HG02588 (cell line): ENCODE data around the gene SLC27A2.

Source experiments
- ATAC-seq: cut with Tn5 transposase; IDR thresholded peaks from one replicate; pipeline ENCODE4 v1.9.1; 2021; ENCODE audit warnings: mild to moderate bottlenecking, moderate library complexity; ENCODE audit not compliant: unreplicated experiment

The SLC27A2 gene

DNA sequence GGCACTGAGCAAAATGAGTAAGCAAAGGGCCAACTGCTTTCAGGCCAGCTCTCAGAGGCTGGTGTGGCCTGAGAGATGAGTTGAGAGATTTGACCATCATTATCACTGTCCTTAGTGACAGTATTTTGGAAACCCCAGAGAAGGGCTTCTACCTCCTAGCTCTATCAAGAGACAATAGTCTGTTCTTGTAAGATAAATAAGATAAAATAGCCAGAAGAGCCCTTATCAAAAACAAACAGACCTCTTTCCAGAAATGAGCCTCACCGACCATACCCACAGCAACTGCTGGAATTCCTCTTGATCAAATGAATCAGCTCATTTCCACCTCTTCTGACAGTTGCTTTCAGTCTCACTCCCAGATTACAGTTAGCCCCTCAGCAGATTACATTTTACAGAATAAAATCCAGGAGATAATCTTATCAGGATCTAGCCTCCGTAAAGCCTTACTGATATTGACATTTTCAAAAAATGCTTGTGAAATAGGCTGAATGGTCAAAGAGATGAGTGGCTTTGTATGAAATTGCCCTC lies 79.0 kb downstream of the SLC27A2 start:
- peak; percentile 51 for ATAC-seq

DNA sequence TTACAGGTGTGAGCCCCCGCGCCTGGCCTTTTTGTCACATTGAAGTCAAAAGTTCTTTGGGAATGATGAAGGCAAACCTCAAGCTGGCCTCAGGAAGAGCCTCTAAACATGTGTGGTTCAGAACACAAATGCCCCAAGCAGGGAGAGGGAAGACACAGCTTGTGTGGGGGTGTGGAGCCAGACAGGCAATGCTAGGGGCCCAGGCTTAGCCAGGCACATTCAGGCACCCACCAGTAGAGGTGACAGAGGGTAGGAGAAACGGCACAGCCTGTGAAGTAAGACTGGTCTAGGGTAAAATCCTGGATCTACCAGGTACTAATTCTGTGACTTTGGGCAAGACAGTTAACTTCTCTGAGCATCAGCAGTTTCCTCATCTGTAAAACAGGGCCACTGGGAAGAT lies 80.0 kb downstream of the SLC27A2 start:
- ATAC-seq, result no peak

DNA sequence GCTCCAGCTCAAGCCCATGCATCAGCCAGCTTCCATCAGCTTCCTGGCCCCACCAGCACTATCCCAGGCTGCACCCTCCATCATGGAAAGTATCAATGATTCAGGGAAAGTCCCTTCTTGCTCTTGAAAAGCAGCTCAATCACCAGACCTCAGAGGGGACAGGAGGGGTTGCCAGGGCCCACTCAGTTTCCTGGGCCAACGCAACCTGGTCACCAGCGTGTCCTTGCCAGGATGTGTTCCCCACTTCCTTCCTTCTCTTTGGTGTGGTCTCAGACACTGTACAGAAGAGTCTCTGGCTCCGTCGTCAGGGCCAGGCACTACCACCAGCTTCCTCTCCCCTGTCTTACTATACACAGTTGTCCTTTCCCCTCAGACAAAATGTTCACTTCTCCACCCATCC lies 80.5 kb downstream of the SLC27A2 start:
- ATAC-seq, result no peak

DNA sequence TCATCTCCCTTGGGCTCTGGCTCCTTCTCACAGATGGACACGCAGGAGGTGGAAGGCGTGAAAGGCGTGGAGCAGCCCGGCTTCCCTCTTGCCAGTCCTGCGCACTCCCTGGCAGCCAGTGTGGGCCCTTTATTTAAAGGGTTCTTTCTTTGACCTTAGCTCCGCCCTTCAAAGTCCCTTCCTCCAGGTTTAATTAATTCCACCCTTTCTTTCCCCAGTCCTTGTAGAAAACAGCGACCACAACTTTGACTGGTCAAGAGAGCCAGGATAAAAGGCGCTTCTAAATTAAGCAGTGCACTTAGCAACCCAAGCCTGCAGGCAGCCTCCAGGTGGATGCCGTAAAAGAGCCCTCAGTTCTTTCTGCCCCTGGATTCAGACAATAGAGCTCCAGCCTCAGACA lies 83.6 kb downstream of the SLC27A2 start, which contains the start of gene HDC:
TSS of gene HDC (minus strand) at position 107 of the 400 bp plus-strand sequence. CDS start at position 4, 103 bp downstream.
- no peak for ATAC-seq

DNA sequence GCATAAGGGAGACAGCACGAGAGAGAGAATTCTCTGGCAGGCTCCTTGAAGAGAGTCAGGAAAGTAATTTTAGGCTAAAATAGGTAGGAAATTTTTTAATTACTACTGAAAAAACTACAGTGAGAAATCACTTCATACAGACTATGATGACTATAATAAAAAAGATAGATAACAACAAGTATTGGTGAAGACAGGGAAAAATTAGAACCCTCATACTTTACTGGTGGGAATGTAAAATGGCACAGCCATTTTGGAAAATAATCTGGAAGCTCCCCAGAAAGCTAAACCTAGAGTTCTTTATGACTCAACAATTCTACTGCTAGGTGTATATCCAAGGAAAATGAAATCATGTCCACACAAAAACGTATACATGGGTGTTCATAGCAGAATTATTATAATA lies 85.6 kb downstream of the SLC27A2 start:
- ATAC-seq, result no peak

DNA sequence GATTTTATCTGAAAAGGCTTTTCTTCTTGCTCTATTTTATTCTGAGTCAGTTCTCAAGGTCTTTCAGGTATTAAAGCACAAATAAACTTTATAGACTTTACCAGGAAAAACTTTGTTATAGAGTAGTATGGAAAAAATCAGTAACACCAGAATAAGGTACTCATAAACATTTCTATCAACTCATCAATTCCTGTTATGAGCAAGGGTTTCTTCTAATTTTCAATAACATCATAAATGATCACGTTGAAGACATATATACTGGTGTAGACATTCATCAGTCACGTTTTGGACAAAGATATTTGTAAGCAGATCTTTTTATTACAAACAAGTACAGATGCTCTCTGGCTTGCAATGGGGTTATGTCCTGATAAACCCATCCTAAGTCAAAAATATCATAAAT lies 93.1 kb downstream of the SLC27A2 start:
- ATAC-seq, result no peak

DNA sequence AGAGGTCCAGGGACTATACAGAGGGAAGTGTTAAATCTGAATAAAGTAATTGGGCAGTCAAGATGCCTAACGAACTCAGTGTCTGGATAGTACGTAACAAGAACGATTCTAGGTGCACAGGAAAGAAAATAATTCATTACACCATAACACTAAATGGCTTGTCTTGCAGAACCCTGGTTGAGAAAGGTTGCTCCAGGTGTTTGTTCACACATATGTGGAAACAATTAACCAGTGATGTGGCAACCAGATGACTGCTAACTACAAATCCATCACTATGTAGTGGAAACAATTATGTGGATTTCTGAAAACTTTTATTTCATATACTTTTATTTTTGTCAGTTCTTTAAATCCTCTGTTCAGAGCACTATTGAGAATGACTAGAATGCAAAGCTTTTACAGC lies 93.9 kb downstream of the SLC27A2 start:
- no peak for ATAC-seq

DNA sequence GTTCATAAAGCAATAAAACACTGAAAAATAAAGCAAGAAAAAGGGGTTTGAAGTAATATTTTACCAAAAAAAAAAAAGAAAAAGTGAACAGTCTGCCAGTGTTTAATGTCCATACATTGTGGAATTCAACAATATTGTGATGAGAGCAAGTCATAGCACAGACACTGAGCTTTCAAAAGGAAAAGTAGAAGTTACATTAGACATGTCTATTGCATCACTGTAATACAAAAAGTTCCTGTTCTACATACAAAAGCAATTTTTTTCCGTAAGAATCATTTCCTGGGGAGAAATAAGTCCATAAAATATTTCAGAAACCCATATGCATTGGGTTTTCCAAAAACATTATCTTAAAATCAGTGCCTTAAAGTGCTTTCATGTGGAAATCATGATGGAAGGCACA lies 95.4 kb downstream of the SLC27A2 start:
- no peak for ATAC-seq

DNA sequence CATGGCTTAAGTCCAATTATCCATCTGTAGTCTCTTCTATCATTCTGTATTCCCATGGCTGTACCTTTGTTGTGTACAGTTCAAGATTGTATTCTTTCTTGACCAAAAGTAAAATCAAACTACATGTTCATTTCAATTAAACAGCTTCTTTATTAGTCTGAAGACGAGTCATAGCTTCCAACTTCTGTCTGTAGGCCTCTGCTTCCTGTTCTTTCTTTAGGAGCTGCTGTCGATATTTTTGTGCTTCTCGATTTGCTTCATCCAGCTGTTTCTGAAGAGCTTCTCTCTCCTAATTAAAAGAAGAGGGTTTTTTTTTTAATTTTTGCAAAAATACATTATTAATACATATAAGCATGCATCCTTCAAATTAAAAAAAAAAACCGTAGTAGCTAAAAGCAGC lies 96.5 kb downstream of the SLC27A2 start:
- no peak for ATAC-seq

DNA sequence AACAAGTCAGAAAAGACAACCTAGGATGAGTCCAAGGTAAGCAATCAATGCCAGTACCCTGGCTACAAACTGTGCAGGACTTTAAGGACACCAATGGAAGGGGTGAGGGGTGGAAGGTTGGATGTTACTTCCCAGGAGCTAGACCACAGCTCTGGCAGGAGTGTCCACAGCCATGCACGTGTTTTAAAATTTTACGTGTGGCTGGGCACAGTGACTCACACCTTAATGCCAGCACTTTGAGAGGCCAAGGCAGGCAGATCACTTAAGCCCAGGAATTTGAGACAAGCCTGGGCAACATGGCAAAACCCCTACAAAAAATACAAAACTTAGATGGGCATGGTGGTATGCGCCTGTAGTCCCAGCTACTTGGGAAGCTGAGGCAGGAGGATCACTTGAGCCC lies 98.3 kb downstream of the SLC27A2 start:
- no peak for ATAC-seq

DNA sequence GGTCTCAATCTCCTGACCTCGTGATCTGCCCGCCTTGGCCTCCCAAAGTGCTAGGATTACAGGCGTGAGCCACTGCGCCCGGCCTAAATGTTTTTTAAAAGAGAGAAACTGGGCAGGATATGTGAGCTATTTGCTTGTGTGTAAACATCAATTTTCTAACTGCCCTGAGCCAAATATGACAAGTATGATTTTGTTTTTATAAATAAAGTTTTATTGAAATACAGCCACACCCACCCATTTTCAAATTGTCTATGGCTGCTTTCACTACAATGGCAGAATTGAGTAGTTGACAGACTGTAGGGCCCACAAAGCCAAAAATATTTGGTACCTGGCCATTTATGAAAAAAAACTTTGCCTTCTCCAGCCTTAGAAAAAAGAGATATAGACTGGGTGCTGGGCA lies 99.4 kb downstream of the SLC27A2 start:
- ATAC-seq, result no peak
